ENCODE measurements around the gene PRKG1.

DNA sequence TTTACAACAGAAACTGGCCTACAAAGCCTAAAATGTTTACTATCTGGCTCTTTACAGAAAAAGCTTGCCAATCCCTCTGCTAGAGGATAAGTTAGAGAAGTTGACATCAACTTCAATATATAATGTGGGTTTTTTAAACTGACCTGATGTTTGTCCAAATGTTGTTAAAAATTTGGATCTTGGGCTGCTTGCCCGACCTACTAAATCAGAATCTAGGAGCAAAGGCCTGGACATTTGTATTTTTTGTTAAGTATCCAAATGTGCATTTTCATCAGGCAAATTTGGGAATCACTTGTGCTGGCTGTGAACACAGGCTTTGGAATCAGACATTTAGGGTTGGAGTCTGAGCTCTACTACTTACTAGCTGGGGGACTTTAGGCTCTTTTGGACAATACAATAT, 877.8 kb downstream of the PRKG1 start:
- TF ChIP-seq, protein P1, sequence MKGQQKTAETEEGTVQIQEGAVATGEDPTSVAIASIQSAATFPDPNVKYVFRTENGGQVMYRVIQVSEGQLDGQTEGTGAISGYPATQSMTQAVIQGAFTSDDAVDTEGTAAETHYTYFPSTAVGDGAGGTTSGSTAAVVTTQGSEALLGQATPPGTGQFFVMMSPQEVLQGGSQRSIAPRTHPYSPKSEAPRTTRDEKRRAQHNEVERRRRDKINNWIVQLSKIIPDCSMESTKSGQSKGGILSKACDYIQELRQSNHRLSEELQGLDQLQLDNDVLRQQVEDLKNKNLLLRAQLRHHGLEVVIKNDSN (CRISPR knock-in tag; IDR thresholded peaks at IDR 0.05): no peak
- no peak for TF ChIP-seq TEAD4 (CRISPR knock-in tag; IDR thresholded peaks at IDR 0.05)
- no peak for TF ChIP-seq ESRRA (CRISPR knock-in tag; IDR thresholded peaks at IDR 0.05; ENCODE audit: borderline replicate concordance)
- no peak for TF ChIP-seq ZNF219 (CRISPR knock-in tag; IDR thresholded peaks at IDR 0.05; ENCODE audit: borderline replicate concordance)
- no peak for TF ChIP-seq ZNF263 (CRISPR knock-in tag; IDR thresholded peaks at IDR 0.05; ENCODE audit: low read depth)

Data from WTC11 (cell line).